HepG2 (cell line): ENCODE measurements around the gene KIR3DL3. TPM values are rescaled to one million over a fixed set of nuclear protein-coding genes. Genes with fewer than 3 reads are reported as not detected.
A peak's percentile ranks its signal among the peaks of the same experiment; 100 is the strongest.

ENCODE experiments used
- E2F1 ChIP-seq: sonication (generic); formaldehyde crosslinking; IDR thresholded peaks from 2 replicates; pipeline ENCODE4 v1.5.0; 2020; ENCODE audit warnings: missing genetic modification reagents
- MYPOP ChIP-seq: sonication (generic); formaldehyde crosslinking; IDR thresholded peaks from 2 replicates; pipeline ENCODE4 v1.8.1; 2023; ENCODE audit warnings: mild to moderate bottlenecking, moderate library complexity, missing genetic modification reagents
- RARA ChIP-seq: IDR thresholded peaks from 2 replicates; pipeline ENCODE4 v1.6.1; 2016; ENCODE audit warnings: missing genetic modification reagents, missing compliant biosample characterization
- RBFOX2 ChIP-seq: fragments of 200-400 bp; formaldehyde crosslinking; IDR thresholded peaks from 2 replicates; pipeline ENCODE4 v1.6.1; 2017; ENCODE audit warnings: low read depth, mild to moderate bottlenecking, low read length
- TOE1 ChIP-seq: sonication (generic); formaldehyde crosslinking; IDR thresholded peaks from 2 replicates; pipeline ENCODE4 v1.4.0; 2020; ENCODE audit warnings: mild to moderate bottlenecking, missing genetic modification reagents
- ZBTB37 ChIP-seq: sonication (generic); formaldehyde crosslinking; IDR thresholded peaks from 2 replicates; pipeline ENCODE4 v1.4.0; 2020; ENCODE audit warnings: mild to moderate bottlenecking, missing genetic modification reagents
- ZNF280D ChIP-seq: sonication (generic); formaldehyde crosslinking; IDR thresholded peaks from 2 replicates; pipeline ENCODE4 v1.5.1; 2020; ENCODE audit warnings: mild to moderate bottlenecking, missing genetic modification reagents
- ZNF589 ChIP-seq: sonication (generic); formaldehyde crosslinking; conservative IDR thresholded peaks from 2 replicates; pipeline ENCODE4 v1.8.0; 2022; ENCODE audit warnings: mild to moderate bottlenecking, moderate library complexity, missing genetic modification reagents
- polyA plus RNA-seq, 8 experiments: library from polyadenylated mRNA; depleted of rRNA in 3 of 8; stranded (reverse) in 7 of 8; unstranded in 1 of 8; fragments of >200 nt; fragmentation: Illumina TruSeq in 4 of 8; extraction: Trizol in 4 of 8; gene quantifications; 2 replicates each; pipeline versions ENCODE4 v1.2.1 to v1.2.3, GENCODE V29; 2011 to 2016; ENCODE audit warnings: low read depth in 4 of 8, missing spikeins in 1 of 8, mixed read lengths in 1 of 8; ENCODE audit not compliant: insufficient read depth in 1 of 8
- total RNA-seq, 5 experiments: library from RNA; depleted of rRNA; stranded (reverse); fragments of >200 nt; fragmentation: Illumina TruSeq; extraction: Trizol; gene quantifications; 2 replicates each; pipeline ENCODE4 v1.2.3, GENCODE V29; 2016; ENCODE audit warnings: low read depth in 1 of 5
- TF ChIP-seq, protein P1 (sequence below): sonication (generic); formaldehyde crosslinking; IDR thresholded peaks from 2 replicates; pipeline ENCODE4 v1.4.0; 2020; ENCODE audit warnings: mild to moderate bottlenecking, missing genetic modification reagents
- TF ChIP-seq, protein P2 (sequence below): IDR thresholded peaks from 2 replicates; pipeline ENCODE4 v1.6.1; 2012; ENCODE audit warnings: inconsistent platforms
- TF ChIP-seq, protein P3 (sequence below): sonication (generic); formaldehyde crosslinking; conservative IDR thresholded peaks from 2 replicates; pipeline ENCODE4 v1.8.0; 2022; ENCODE audit warnings: mild to moderate bottlenecking, moderate library complexity, missing genetic modification reagents

KIR3DL3 gene
- total and polyA plus RNA-seq, 2 of the 13 experiments (the other 11 are each of a cell fraction or from before 2014, with no cell fraction given): not detected

DNA sequence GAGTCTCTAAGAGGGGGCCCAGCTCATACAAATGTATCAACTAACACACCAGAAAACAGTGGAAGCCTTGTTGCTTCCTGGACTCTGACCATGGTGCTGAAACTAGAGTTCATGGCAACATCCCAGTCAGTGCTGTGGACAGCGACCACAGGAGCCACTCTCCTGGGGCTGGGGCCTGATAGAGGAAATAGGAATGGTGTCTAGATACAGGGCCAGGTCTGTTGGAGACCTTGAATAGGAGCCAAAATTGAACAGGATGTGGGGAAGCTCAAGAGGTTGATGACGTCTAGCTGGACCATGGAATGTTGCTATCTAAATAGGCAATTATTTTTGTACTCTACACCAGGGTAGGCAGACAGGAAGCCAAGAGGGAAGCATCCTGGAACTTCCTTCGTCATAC is 39.7 kb upstream of the KIR3DL3 start (continued):
- TF ChIP-seq, protein P1, sequence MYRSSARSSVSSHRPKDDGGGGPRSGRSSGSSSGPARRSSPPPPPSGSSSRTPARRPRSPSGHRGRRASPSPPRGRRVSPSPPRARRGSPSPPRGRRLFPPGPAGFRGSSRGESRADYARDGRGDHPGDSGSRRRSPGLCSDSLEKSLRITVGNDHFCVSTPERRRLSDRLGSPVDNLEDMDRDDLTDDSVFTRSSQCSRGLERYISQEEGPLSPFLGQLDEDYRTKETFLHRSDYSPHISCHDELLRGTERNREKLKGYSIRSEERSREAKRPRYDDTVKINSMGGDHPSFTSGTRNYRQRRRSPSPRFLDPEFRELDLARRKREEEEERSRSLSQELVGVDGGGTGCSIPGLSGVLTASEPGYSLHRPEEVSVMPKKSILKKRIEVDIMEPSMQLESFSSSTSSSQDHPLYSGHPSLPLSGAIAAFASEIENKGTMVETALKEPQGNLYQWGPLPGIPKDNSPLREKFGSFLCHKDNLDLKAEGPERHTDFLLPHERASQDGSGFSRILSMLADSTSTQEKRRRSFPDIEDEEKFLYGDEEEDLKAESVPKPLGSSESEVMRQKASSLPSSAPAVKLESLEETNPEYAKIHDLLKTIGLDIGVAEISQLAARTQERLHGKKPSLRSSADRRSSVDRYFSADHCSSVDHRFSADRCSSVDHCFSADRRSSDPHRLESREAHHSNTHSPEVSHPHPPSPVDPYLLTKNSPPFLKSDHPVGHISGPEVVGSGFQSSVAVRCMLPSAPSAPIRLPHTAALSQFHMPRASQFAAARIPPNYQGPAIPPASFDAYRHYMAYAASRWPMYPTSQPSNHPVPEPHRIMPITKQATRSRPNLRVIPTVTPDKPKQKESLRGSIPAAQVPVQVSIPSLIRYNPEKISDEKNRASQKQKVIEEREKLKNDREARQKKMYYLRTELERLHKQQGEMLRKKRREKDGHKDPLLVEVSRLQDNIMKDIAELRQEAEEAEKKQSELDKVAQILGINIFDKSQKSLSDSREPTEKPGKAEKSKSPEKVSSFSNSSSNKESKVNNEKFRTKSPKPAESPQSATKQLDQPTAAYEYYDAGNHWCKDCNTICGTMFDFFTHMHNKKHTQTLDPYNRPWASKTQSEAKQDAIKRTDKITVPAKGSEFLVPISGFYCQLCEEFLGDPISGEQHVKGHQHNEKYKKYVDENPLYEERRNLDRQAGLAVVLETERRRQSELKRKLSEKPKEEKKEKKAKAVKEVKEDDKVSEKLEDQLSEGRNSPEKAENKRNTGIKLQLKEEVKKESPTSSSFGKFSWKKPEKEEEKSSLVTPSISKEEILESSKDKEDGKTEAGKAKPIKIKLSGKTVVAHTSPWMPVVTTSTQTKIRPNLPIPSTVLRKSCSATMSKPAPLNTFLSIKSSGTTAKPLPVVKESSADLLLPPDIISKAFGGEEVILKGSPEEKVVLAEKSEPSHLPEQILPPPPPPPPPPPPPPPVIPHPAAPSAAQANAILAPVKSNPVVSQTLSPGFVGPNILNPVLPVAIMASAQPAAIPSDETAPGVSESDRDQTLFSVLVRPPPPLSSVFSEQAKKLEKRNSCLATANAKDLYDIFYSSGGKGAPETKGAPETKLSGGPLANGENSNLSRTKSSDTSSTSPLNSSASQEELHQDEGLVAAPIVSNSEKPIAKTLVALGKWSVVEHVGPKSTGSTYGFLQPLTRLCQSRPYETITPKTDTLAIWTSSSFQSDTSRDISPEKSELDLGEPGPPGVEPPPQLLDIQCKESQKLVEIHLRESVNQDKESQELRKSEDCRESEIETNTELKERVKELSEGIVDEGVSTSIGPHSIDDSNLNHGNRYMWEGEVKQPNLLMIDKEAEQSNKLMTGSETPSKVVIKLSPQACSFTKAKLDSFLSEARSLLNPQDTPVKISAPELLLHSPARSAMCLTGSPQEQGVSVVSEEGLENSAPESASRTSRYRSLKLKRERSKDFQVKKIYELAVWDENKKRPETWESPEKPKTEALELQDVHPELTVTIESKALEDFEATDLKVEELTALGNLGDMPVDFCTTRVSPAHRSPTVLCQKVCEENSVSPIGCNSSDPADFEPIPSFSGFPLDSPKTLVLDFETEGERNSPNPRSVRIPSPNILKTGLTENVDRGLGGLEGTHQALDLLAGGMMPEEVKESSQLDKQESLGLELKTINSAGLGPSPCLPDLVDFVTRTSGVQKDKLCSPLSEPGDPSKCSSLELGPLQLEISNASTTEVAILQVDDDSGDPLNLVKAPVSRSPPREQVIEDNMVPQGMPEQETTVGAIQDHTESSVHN (CRISPR knock-in tag): no peak
- 0 out of 2 replicates have a peak, but pooled peaks have one; percentile 58 for TF ChIP-seq ZNF589 (CRISPR knock-in tag)
- TF ChIP-seq RBFOX2: no peak
- TF ChIP-seq, protein P2, sequence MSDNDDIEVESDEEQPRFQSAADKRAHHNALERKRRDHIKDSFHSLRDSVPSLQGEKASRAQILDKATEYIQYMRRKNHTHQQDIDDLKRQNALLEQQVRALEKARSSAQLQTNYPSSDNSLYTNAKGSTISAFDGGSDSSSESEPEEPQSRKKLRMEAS: no peak
- TF ChIP-seq E2F1 (CRISPR knock-in tag): no peak
- TF ChIP-seq MYPOP (CRISPR knock-in tag): no peak
- 0 out of 2 replicates have a peak, but pooled peaks have one; percentile 29 for TF ChIP-seq ZNF280D
- TF ChIP-seq, protein P3, sequence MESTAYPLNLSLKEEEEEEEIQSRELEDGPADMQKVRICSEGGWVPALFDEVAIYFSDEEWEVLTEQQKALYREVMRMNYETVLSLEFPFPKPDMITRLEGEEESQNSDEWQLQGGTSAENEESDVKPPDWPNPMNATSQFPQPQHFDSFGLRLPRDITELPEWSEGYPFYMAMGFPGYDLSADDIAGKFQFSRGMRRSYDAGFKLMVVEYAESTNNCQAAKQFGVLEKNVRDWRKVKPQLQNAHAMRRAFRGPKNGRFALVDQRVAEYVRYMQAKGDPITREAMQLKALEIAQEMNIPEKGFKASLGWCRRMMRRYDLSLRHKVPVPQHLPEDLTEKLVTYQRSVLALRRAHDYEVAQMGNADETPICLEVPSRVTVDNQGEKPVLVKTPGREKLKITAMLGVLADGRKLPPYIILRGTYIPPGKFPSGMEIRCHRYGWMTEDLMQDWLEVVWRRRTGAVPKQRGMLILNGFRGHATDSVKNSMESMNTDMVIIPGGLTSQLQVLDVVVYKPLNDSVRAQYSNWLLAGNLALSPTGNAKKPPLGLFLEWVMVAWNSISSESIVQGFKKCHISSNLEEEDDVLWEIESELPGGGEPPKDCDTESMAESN (CRISPR knock-in tag): no peak
- TF ChIP-seq RARA (CRISPR knock-in tag): peak; percentile 61; the same call in 1 of the 2 replicates
- no peak for TF ChIP-seq TOE1
- no peak for TF ChIP-seq ZBTB37
